H9 (cell line): ENCODE data around the gene CDC42EP1. TPM values are rescaled to one million over a fixed set of nuclear protein-coding genes. Genes with fewer than 3 reads are reported as not detected.

Experiments used
- DNase-seq: peaks from one replicate; pipeline ENCODE4 v3.0.0-alpha.2; 2017
- H2AFZ ChIP-seq: one replicate; pipeline ENCODE4 v1.6.1; 2013; ENCODE audit warnings: mild to moderate bottlenecking, low read length, control low read depth, moderate library complexity
- H2AK5ac ChIP-seq: 2 replicates; pipeline ENCODE4 v1.6.1; 2013; ENCODE audit warnings: low read length, control low read depth, mixed read lengths; ENCODE audit not compliant: insufficient read length
- H2BK120ac ChIP-seq: one replicate; pipeline ENCODE4 v1.6.1; 2013; ENCODE audit warnings: low read depth, mild to moderate bottlenecking, low read length, control low read depth, inconsistent platforms; ENCODE audit not compliant: poor library complexity, severe bottlenecking
- H2BK12ac ChIP-seq: 2 replicates; pipeline ENCODE4 v1.6.1; 2013; ENCODE audit warnings: low read length, control low read depth, mixed read lengths, low read depth; ENCODE audit not compliant: insufficient read length
- H2BK15ac ChIP-seq: 2 replicates; pipeline ENCODE4 v1.6.1; 2013; ENCODE audit warnings: low read depth, low read length, control low read depth
- H2BK20ac ChIP-seq: one replicate; pipeline ENCODE4 v1.6.1; 2013; ENCODE audit warnings: low read depth, mild to moderate bottlenecking, low read length, control low read depth, inconsistent platforms; ENCODE audit not compliant: poor library complexity, severe bottlenecking
- H2BK5ac ChIP-seq: 2 replicates; pipeline ENCODE4 v1.6.1; 2013; ENCODE audit warnings: low read length, control low read depth, mixed read lengths; ENCODE audit not compliant: insufficient read length
- H3K14ac ChIP-seq: 2 replicates; pipeline ENCODE4 v1.6.1; 2013; ENCODE audit warnings: low read length, control low read depth; ENCODE audit not compliant: insufficient read depth
- H3K18ac ChIP-seq: 2 replicates; pipeline ENCODE4 v1.6.1; 2013; ENCODE audit warnings: low read depth, mild to moderate bottlenecking, mixed read lengths, low read length, control low read depth; ENCODE audit not compliant: insufficient read length
- H3K23ac ChIP-seq: 2 replicates; pipeline ENCODE4 v1.6.1; 2013; ENCODE audit warnings: low read length, control low read depth, mixed read lengths, low read depth; ENCODE audit not compliant: insufficient read length
- H3K23me2 ChIP-seq: 2 replicates; pipeline ENCODE4 v1.6.1; 2013; ENCODE audit warnings: low read depth, mild to moderate bottlenecking, mixed read lengths, low read length, control low read depth; ENCODE audit not compliant: insufficient read length, poor library complexity, severe bottlenecking
- H3K27ac ChIP-seq: 2 replicates; pipeline ENCODE4 v1.5.1; 2013; ENCODE audit warnings: low read length, control low read depth, mixed read lengths, low read depth; ENCODE audit not compliant: insufficient read length
- H3K27me3 ChIP-seq: 2 replicates; pipeline ENCODE4 v1.6.1; 2013; ENCODE audit warnings: low read length, control low read depth, inconsistent platforms; ENCODE audit not compliant: insufficient read depth
- H3K4ac ChIP-seq: 2 replicates; pipeline ENCODE4 v1.6.1; 2013; ENCODE audit warnings: low read depth, mild to moderate bottlenecking, control low read depth, inconsistent platforms, low read length, moderate library complexity
- H3K4me1 ChIP-seq: 2 replicates; pipeline ENCODE4 v1.6.1; 2013; ENCODE audit warnings: low read length, control low read depth, inconsistent platforms; ENCODE audit not compliant: insufficient read depth
- H3K4me2 ChIP-seq: 2 replicates; pipeline ENCODE4 v1.6.1; 2013; ENCODE audit warnings: low read length, control low read depth, mixed read lengths; ENCODE audit not compliant: insufficient read length, insufficient read depth
- H3K56ac ChIP-seq: 2 replicates; pipeline ENCODE4 v1.6.1; 2013; ENCODE audit warnings: low read depth, mild to moderate bottlenecking, mixed read lengths, low read length, control low read depth; ENCODE audit not compliant: insufficient read length
- H3K79me1 ChIP-seq: 2 replicates; pipeline ENCODE4 v1.6.1; 2013; ENCODE audit warnings: low read depth, mild to moderate bottlenecking, moderate library complexity, low read length, control low read depth, inconsistent platforms; ENCODE audit not compliant: insufficient read depth, poor library complexity, severe bottlenecking
- H3K79me2 ChIP-seq: 2 replicates; pipeline ENCODE4 v1.6.1; 2013; ENCODE audit warnings: low read length, control low read depth, inconsistent platforms; ENCODE audit not compliant: insufficient read depth
- H3K9ac ChIP-seq: 2 replicates; pipeline ENCODE4 v1.6.1; 2013; ENCODE audit warnings: low read length, control low read depth, mixed read lengths; ENCODE audit not compliant: insufficient read length; ENCODE audit errors: extremely low read depth
- H3K9me3 ChIP-seq: one replicate; pipeline ENCODE4 v1.6.1; 2013; ENCODE audit warnings: low read depth, low read length, inconsistent platforms; ENCODE audit not compliant: control insufficient read depth
- H3T11ph ChIP-seq: one replicate; pipeline ENCODE4 v1.6.1; 2013; ENCODE audit warnings: mild to moderate bottlenecking, low read length, control low read depth, inconsistent platforms
- H4K20me1 ChIP-seq: one replicate; pipeline ENCODE4 v1.6.1; 2013; ENCODE audit not compliant: control insufficient read depth, insufficient read length, insufficient read depth
- H4K5ac ChIP-seq: 2 replicates; pipeline ENCODE4 v1.6.1; 2013; ENCODE audit warnings: low read depth, mild to moderate bottlenecking, mixed read lengths, low read length, control low read depth; ENCODE audit not compliant: insufficient read length
- H4K8ac ChIP-seq: replicated peaks from 2 replicates; pipeline ENCODE4 v1.6.1; 2013; ENCODE audit warnings: low read length, control low read depth, mixed read lengths, low read depth; ENCODE audit not compliant: insufficient read length
- H4K91ac ChIP-seq: 2 replicates; pipeline ENCODE4 v1.6.1; 2013; ENCODE audit warnings: low read depth, mild to moderate bottlenecking, moderate library complexity, mixed read lengths, low read length, control low read depth; ENCODE audit not compliant: insufficient read length
- H3K27ac Mint-ChIP-seq, 3 experiments: 2 replicates in 2 of 3; 3 replicates in 1 of 3; pipeline ENCODE4 v1.8.0; 2020 to 2021; ENCODE audit warnings: mixed read lengths in 3 of 3, mild to moderate bottlenecking in 1 of 3, moderate library complexity in 1 of 3
- H3K27me3 Mint-ChIP-seq: 2 replicates; pipeline ENCODE4 v1.8.0; 2021; ENCODE audit warnings: low read depth, mild to moderate bottlenecking, moderate library complexity, mixed read lengths
- H3K36me3 Mint-ChIP-seq, 3 experiments: 2 replicates in 2 of 3; 3 replicates in 1 of 3; pipeline ENCODE4 v1.8.0; 2020 to 2021; ENCODE audit warnings: low read depth in 3 of 3, mixed read lengths in 3 of 3; ENCODE audit not compliant: insufficient read depth in 1 of 3
- H3K4me1 Mint-ChIP-seq, 2 experiments: 2 replicates each; pipeline ENCODE4 v1.8.0; 2020; ENCODE audit warnings: mixed read lengths in 2 of 2
- H3K4me3 Mint-ChIP-seq, 2 experiments: 2 replicates in 1 of 2; 3 replicates in 1 of 2; pipeline ENCODE4 v1.8.0; 2020 to 2021; ENCODE audit warnings: mild to moderate bottlenecking in 2 of 2, mixed read lengths in 2 of 2, moderate library complexity in 1 of 2
- H3K9me3 Mint-ChIP-seq, 2 experiments: 2 replicates in 1 of 2; 3 replicates in 1 of 2; pipeline ENCODE4 v1.8.0; 2020; ENCODE audit warnings: mild to moderate bottlenecking in 2 of 2, mixed read lengths in 2 of 2, moderate library complexity in 1 of 2
- WGBS: extraction: QIAGEN DNeasy Blood & Tissue Kit; methylation state at CpG from one replicate; pipeline ENCODE4 v1.1.7; 2013; ENCODE audit warnings: missing lambda C conversion rate, low lambda C conversion rate, mixed read lengths; ENCODE audit not compliant: insufficient read length; ENCODE audit errors: extremely low coverage; 5-methylcytosine and 5-hydroxymethylcytosine counted together
- total RNA-seq: library from RNA; stranded (reverse); gene quantifications from 2 replicates; pipeline ENCODE4 v1.2.1, GENCODE V29; 2021
- TF ChIP-seq, protein P1 (sequence below): fragments of 200-600 bp; sonication (generic); conservative IDR thresholded peaks from 3 replicates; pipeline ENCODE4 v1.8.0; 2021; ENCODE audit warnings: antibody characterized with exemption, mild to moderate bottlenecking

CDC42EP1 gene
- total RNA-seq, 1 experiment from 2014 or later = 23.0 TPM

DNA sequence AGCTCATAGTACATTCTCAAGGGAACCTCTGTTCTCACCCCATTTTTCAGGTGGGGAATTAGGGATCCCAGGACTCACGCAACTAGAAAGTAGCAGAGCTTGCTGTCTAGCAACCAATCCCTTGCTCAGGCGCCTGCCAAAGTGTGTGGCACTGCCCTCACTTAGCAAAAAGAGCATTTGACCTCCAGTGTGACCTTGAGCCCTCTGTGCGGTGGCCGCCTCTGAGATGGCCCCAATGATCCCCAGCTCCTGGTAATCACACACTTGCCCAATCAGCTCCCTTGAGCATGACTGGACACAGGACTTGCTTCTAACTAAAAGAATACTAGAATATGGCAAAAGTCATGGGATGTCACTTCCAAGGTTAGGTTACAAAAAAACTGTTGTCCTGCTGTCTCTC lies 22.2 kb downstream of the CDC42EP1 start:
- Histone ChIP-seq H2BK15ac (no peak overlapping the region), H3K79me2 (no peaks in the 10 kb centered on the region), H2BK12ac (no peak overlapping the region), H3K18ac (no peak overlapping the region), H3K79me1 (no peaks in the 10 kb centered on the region), H3K4ac (no peak overlapping the region), H2AFZ (no peak overlapping the region), H2BK5ac (no peak overlapping the region), H4K20me1 (no peaks in the 10 kb centered on the region), H3K27me3 (no peaks in the 10 kb centered on the region), H4K8ac (no peak overlapping the region), H3K23me2 (peaks cover 2% of the 10 kb centered on the region), H2BK20ac (no peak overlapping the region), H4K5ac (no peak overlapping the region), H3K4me1 (peaks cover 5% of the 10 kb centered on the region; the same call in 1 of the 2 replicates), H2AK5ac (no peak overlapping the region), H3K14ac (no peak overlapping the region), H3K56ac (no peak overlapping the region), H2BK120ac (no peak overlapping the region), H3K23ac (no peak overlapping the region), H3K4me2 (no peak overlapping the region), H3K9ac (no peak overlapping the region), H3K27ac (no peak overlapping the region), H4K91ac (no peak overlapping the region), H3T11ph (no peak overlapping the region), H3K9me3 (no peaks in the 10 kb centered on the region)
- H3K4me1 Mint-ChIP-seq = peaks cover 11 to 21% of the 10 kb centered on the region in 2 experiments
- H3K4me3 Mint-ChIP-seq = no peak overlapping the region
- no CpG with 5 or more reads among the region's 4 CpGs for WGBS
- H3K27me3 Mint-ChIP-seq = peaks cover 17% of the 10 kb centered on the region
- no peak overlapping the region for H3K27ac Mint-ChIP-seq
- TF ChIP-seq, protein P1, sequence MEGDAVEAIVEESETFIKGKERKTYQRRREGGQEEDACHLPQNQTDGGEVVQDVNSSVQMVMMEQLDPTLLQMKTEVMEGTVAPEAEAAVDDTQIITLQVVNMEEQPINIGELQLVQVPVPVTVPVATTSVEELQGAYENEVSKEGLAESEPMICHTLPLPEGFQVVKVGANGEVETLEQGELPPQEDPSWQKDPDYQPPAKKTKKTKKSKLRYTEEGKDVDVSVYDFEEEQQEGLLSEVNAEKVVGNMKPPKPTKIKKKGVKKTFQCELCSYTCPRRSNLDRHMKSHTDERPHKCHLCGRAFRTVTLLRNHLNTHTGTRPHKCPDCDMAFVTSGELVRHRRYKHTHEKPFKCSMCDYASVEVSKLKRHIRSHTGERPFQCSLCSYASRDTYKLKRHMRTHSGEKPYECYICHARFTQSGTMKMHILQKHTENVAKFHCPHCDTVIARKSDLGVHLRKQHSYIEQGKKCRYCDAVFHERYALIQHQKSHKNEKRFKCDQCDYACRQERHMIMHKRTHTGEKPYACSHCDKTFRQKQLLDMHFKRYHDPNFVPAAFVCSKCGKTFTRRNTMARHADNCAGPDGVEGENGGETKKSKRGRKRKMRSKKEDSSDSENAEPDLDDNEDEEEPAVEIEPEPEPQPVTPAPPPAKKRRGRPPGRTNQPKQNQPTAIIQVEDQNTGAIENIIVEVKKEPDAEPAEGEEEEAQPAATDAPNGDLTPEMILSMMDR = no peak
- H3K9me3 Mint-ChIP-seq = no peaks in the 10 kb centered on the region
- DNase-seq = no peak
- no peaks in the 10 kb centered on the region for H3K36me3 Mint-ChIP-seq
